Kidney epithelial cell (primary cell): ENCODE results near the gene FAM171A1. TPM values are rescaled to one million over a fixed set of nuclear protein-coding genes. Genes with fewer than 3 reads are reported as not detected.
"Not testable (repeated sequence)": the region's sequence is repeated elsewhere in the genome, so short reads cannot be mapped to it uniquely, and the experiment has no call there.

ENCODE experiments used
- DNase-seq: peaks from one replicate; pipeline ENCODE4 v3.0.0-alpha.2; 2010; ENCODE audit warnings: low read depth
- H3K27me3 ChIP-seq: 2 replicates; pipeline ENCODE4 v1.6.0; 2011; ENCODE audit warnings: low read length; ENCODE audit not compliant: control insufficient read depth, insufficient read depth
- H3K36me3 ChIP-seq: 2 replicates; pipeline ENCODE4 v1.5.1; 2011; ENCODE audit warnings: low read length; ENCODE audit not compliant: control insufficient read depth, insufficient read depth
- H3K4me3 ChIP-seq: 2 replicates; pipeline ENCODE4 v1.5.1; 2011; ENCODE audit warnings: low read depth, mild to moderate bottlenecking, control low read depth, low read length
- total RNA-seq: library from RNA; depleted of rRNA; stranded (reverse); fragments of >200 nt; gene quantifications from 2 replicates; pipeline ENCODE4 v1.2.3, GENCODE V29; 2015
- TF ChIP-seq, protein P1 (sequence below): IDR thresholded peaks from 2 replicates; pipeline ENCODE4 v1.5.1; 2011; ENCODE audit warnings: mild to moderate bottlenecking, moderate library complexity, low read length, control low read depth, inconsistent platforms; ENCODE audit not compliant: insufficient read depth, poor library complexity, severe bottlenecking

Gene FAM171A1
- 32.0 and 34.0 TPM in 2 replicates for total RNA-seq

DNA sequence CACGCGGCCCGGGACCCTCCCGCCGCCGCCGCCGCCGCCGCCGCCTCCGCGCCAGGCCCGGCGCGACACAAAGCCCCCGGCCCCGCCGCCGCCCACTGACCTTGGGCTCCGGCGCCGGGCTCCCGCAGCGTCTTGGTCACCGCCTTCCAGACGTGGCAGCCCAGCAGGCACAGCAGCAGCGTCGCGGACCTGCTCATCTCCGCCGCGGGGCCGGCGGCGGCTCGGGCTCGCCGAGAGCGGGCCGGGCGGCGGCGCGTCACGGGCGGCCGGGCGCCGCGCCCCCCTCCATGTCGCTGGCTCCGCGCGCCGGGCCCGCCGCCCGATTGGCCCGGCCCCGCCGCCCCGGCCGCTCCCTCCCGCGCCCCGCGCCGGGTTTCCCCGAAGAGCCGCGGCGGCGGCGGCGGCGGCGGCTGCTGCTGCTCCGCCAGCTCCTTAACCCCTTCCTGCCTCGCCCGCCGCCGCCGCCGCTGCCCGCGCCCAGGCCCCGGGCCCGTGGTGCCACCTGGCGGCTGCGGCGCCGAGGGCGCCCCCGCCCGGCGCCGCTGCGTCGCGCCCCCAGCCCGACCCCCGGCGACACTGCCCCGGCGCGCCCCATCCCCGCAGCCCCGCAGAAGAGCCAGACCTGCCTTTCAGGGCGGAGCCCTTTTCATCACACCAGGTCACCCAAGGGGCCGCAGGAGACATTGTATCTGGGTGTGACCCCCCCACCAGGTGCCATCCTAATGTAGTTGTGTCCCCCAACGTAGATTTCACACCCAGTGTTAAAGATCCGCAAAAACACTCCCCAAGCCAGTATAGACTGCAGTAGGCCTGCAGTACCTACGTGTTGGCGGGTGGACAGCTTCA is at the start of gene FAM171A1:
TSS of gene FAM171A1 (minus strand) at position 434 of the 846 bp plus-strand sequence. CDS start at position 197, 237 bp downstream.
- no peak for DNase-seq
- Histone ChIP-seq H3K36me3 (no peaks in the 10 kb centered on the region), H3K4me3 (peak within 1 kb of the TSS; percentile 79), H3K27me3 (no peaks in the 10 kb centered on the region)
- TF ChIP-seq, protein P1, sequence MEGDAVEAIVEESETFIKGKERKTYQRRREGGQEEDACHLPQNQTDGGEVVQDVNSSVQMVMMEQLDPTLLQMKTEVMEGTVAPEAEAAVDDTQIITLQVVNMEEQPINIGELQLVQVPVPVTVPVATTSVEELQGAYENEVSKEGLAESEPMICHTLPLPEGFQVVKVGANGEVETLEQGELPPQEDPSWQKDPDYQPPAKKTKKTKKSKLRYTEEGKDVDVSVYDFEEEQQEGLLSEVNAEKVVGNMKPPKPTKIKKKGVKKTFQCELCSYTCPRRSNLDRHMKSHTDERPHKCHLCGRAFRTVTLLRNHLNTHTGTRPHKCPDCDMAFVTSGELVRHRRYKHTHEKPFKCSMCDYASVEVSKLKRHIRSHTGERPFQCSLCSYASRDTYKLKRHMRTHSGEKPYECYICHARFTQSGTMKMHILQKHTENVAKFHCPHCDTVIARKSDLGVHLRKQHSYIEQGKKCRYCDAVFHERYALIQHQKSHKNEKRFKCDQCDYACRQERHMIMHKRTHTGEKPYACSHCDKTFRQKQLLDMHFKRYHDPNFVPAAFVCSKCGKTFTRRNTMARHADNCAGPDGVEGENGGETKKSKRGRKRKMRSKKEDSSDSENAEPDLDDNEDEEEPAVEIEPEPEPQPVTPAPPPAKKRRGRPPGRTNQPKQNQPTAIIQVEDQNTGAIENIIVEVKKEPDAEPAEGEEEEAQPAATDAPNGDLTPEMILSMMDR: no peak

DNA sequence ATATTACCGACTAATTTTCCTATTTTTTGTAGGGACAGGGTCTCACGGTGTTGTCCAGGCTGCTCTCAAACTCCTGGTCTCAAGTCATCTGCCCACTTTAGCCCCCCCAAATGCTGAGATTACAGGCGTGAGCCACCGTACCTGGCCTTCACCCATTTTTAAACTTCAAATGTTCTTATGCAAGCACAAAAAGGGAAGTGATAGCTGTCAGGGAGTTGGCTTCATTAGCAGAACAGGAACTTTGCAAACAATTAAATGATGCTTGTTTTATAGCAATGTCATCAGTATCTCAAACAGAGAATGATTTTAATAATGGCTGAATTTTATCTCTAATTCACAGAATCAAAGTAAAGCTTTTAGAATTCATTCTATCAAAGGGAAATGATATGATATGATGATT is 49.8 kb upstream of the FAM171A1 start:
- Histone ChIP-seq H3K36me3 (no peaks in the 10 kb centered on the region), H3K27me3 (no peaks in the 10 kb centered on the region), H3K4me3 (no peak overlapping the region)
- DNase-seq: no peak
- TF ChIP-seq, protein P1: no peak

DNA sequence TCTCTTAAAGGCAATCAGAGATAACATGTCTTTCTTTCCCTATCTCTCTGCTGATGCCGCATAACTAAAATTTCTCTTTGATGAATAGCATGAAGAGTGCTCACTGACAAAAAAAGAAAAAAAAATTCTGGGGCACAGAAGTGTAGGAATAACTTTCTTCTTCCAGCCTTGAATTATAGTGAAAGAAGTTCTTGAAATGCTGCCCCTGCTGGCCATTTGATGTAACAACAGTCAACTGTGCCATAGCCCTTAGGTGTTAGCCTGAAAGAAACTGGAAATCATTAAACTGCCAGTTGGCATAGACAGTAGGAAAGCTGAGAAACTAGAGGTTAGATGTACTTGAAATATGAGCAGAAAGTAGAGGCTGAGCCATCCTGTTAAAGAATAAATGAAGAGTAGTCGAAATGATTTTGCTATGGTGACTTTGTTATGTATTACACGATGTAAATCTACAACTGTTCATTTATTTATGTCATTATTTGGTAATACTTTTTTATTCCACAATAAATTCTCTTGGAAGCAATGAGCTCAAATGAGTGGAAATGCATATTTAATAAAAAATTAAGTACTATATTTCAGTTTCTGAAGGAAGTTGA is 48.3 kb upstream of the FAM171A1 start:
- DNase-seq: peak; percentile 29
- TF ChIP-seq, protein P1: peak; percentile 78
- H3K27me3 ChIP-seq: no peaks in the 10 kb centered on the region
- H3K4me3 ChIP-seq: no peak overlapping the region
- H3K36me3 ChIP-seq: no peaks in the 10 kb centered on the region

DNA sequence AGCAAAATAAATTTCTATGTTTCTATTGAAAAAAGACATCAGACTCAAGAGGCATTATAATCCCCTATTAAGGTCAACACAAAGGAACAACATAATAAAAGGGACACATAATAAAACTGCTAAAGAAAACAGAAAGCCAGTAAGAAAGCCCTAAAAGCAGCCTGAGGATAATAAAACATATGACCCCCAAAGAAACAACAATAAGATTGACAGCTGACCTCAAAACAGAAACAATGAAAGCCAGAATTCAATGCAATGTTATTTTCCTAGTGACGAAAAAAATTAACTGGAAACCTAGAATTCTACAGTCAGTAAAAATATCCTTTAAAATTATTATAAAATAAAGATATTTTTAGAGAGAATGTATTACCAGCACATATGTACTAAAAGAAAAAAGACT is 44.9 kb upstream of the FAM171A1 start:
- DNase-seq: no peak
- H3K4me3 ChIP-seq: no peak overlapping the region
- TF ChIP-seq, protein P1: no peak
- H3K27me3 ChIP-seq: no peaks in the 10 kb centered on the region
- H3K36me3 ChIP-seq: no peaks in the 10 kb centered on the region

DNA sequence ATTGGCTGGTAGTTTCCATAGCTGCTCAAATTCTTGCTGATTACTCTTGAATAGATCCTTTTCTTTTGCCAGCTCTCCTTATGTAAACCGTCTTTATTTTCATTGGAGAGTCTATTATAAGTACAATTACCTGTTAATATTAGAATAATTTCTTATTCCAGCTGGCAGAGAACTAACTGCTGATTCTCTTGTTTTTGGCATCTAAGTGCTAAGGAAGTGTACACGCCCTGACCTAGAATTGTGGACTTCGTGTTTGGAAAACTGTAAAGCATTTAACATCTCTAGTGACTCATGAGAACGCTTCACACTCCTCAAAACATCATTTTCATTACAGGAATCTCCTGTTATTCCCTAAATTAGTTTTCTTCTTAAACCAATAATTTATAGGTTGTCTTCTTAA is 39.9 kb upstream of the FAM171A1 start:
- no peak for DNase-seq
- no peaks in the 10 kb centered on the region for H3K27me3 ChIP-seq
- TF ChIP-seq, protein P1: no peak
- H3K36me3 ChIP-seq: no peaks in the 10 kb centered on the region
- no peak overlapping the region for H3K4me3 ChIP-seq

DNA sequence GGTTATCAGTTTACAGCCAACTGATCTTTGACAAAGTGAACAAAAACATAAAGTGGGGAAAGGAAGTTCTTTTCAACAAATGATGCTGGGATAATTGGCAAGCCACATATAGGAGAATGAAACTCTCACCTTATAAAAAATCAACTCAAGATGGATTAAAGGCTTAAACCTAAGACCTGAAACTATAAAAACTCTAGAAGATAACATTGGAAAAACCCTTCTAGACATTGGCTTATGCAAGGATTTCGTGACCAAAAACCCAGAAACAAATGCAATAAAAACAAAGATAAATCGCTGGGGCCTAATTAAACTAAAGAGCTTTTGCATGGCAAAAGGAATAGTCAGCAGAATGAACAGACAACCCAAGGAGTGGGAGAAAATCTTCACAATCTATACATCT is 38.3 kb upstream of the FAM171A1 start:
- H3K27me3 ChIP-seq, H3K4me3 ChIP-seq, H3K36me3 ChIP-seq, DNase-seq: not testable (repeated sequence)
